HG03045 (cell line): Measurements from ENCODE around the gene NRP2.

Experiments used
- ATAC-seq: cut with Tn5 transposase; IDR thresholded peaks from one replicate; pipeline ENCODE4 v1.9.1; 2021; ENCODE audit warnings: mild to moderate bottlenecking, moderate library complexity; ENCODE audit not compliant: unreplicated experiment

The NRP2 gene

DNA sequence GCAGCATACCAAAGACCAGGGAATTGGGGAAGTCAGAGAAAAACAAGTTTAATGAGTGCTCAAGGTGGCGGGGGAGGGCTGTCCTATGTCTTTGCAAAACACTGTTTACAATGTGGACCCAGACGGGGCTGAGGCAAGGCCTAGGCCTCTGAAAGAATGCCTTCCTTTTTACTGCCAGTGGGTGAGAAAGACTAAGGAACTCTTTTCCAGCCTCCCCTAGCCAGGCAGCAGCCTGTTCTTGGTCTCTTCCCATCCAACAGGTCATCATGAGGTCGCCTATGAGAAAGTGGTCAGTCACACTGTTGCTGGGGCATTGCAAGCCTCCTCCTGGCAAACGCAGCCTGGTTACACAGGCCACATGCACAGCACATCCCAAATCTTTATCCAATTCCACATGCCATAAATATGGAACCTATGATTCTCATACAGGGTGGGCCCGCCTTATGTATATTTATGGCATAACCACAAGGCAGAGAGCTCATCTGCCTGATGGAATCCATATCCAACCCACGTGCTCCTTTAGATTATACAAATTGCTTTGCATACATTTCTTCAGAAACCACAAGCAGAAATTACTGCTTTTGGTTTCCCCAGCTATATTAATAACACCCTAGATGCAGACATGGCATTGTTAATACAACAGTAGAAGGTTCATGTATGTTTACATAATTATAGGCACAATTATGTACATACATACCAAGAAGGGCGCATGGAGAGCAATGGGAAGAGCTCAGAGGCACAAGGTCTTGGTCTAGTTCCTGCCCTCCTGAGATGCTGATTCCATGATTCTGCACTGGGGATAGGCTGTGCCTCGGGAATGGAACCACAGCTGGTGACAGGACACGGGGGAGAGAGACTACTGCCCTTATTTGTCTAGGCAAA is 48.6 kb downstream of the NRP2 start:
- no peak for ATAC-seq

GRCh38 chr2:205731583-205731981 is 49.3 kb downstream of the NRP2 start:
- ATAC-seq = no peak

DNA sequence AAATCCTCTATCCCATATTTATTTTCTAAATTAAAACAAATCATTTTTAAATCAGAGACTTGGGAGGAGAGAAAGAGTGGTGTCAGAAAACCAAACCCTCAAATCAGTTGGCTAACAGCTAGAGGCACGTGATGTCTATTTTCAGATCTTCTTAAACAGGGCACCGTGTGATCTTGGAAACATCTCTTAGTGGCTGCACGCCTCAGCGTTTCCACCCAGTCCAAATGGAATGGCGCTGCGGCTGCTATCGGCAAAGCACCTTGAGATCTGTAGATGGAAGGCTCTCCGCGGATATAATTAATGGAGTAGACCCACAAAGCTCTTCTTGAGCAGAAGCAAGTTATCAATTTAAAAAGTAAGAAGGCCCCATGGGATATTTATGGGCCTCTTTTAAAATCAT is 50.0 kb downstream of the NRP2 start:
- ATAC-seq = no peak

DNA sequence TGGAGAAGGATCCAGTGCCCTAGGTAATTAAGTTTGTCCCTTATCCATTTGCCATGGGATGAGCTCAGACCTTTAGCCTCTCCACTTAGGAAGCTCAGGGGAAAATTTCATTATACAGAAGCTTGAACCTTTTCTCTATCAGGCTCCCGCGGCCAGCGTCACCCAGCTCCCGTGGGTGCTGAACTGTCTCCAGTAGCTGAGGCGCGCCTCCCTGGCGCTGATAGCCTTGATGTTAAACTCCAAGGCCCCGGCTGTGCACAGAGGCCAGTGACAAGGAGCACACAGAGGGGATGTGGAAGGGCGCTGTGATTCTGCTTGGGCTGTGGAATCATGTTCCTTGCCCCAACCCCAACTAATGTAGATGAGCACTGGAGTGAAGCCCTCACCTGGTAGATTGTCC is 50.8 kb downstream of the NRP2 start:
- no peak for ATAC-seq

DNA sequence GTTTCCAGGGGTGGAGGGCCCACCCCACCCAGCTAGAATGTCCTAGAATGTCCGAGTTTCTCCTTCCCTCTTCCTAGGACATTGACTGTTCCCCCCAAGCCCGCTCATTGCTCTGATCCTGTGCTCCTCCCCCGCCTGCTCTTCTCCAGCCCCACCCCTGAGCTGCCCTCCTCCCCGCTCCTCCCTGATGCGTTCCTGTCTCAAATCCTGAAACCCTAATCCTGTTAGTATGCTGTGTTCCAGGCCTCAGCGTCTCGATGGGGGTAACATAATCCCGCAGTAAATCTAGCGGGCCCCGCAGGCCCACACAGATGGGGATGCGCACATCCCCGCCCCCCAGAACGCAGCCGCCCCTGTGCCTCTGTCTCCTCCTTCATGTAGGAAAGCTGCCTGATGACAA is 51.3 kb downstream of the NRP2 start:
- no peak for ATAC-seq

DNA sequence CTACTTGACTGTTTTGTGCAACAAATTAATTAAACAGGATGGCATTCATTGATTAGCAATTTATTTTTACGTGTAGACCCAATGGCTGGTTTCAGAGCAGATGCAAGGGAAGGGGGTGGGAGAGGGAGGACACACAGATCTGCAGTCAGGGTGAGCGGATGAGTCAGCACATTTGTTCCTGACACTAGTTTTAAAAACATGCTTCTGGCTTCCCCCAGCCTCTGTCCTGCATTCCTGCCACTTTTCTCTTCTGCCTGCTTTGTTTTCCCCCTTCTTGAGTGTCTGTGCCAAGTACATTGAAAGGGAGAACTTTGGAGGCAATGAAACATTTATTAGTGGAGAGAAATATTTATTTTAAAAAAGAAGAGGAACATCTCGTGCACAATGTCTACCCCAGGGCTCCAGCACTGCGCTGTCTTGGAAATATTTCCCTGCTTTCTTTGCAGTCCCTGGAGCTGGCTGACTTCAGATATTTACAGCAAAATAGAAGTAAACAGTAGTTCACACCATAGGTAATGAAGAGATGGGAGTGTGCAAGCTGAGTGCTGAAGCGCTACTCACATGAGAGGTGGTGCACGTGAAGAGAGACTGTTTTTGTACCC is 52.2 kb downstream of the NRP2 start:
- no peak for ATAC-seq

DNA sequence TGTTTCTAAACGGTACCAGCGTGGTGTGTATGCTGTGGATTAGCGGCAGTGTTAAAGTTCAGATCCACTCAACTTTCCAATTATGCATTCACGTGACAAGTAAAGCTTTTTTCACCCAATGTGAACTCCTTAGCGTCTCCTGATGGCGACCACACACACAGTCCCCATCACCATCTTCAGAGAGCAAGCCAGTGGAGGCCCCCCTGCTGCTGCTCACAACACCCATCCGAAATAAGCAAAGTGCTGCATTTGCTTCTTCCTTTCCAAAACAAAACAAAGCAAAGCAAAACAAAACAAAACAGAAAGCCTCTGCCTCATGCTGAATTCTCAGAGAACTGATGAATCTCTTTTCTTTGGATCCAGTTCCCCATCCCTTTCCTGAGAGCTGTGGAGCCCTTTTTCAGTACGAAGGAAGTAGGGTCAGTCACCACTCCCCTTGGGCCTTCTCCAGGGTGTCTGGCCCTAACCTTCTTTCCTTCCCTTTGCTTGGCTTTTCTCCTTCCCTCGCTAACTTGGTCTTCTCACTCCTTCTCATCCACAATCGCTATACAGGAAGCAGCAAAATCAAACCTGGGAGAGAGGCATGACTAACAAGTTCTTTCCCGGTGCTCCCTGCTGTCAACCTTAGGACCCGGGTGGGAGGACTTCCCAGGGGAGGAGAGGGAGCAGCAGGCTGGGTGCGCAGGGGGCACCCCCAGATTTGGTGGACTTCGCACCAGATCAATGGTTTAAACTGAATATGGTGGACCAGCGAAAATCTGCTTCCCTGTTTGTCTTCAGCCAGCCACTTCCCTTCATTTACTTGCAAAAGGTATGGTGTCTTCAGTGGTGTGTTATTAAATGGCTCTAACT is 56.0 kb downstream of the NRP2 start:
- no peak for ATAC-seq

DNA sequence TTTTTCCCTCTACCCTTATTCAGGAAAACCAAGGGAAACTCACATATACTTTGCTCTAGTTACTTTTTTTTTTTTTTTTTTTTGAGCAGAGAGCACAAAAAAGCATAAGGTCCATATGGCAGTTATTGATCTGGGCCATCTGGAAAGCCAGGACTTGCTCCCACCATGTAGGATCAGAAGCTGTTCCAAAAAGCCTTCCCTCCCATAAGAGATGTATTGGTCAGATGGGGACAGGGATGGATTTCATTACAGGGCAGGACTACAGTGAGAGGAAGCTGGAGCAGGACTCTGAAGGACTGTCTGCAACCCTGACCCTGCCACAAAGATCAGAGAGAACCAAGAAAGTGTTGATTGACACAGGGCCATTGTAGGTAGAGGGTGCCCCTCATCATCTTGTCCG is 57.3 kb downstream of the NRP2 start:
- ATAC-seq = no peak

DNA sequence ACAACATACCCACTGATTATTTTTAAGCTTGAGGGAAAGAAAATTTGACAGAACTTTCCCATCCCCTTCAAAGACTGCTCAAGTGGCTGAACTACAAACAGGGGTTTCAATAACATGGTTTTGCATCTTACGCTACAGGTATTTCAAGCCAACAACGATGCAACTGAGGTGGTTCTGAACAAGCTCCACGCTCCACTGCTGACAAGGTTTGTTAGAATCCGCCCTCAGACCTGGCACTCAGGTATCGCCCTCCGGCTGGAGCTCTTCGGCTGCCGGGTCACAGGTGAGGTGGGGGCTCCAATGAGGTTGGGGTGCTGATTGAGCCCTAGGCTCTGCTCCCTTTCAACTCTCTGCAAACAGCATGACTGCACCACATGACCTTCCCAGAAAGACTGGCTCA is 58.1 kb downstream of the NRP2 start:
- ATAC-seq = no peak

DNA sequence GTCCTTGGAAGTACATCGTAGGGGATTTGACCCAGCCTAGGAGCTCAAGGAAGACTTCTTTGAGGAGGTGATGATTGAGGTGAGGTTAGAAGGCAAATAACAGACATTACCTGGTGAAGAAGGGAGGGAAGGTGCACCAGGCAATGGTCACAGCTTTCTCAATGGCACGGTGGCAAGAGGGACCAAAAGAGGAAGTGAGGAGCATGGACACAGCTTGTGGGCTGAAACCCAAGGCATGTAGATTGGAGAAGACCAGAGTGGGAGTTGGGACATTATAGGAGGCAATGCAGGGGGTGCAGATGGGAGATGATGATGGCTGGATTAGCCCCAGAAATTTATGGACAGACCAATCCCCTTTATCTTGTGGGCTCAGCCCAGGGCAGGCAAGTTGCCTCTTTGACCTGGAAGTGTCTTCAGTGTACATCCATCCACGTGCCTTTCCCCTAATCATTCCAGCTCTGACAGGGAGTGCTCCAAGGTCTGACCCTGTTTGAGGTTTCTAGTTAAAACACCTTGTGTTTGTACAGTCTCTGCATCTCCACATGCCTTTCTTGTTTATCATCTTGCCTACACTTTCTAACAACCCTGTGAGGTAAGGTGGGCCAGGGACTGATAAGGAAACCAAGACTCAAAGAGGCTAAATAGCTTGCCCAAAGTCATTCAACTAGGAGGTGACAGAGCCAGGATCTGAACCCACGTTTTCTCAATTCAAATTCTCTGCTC is 59.1 kb downstream of the NRP2 start:
- no peak for ATAC-seq

DNA sequence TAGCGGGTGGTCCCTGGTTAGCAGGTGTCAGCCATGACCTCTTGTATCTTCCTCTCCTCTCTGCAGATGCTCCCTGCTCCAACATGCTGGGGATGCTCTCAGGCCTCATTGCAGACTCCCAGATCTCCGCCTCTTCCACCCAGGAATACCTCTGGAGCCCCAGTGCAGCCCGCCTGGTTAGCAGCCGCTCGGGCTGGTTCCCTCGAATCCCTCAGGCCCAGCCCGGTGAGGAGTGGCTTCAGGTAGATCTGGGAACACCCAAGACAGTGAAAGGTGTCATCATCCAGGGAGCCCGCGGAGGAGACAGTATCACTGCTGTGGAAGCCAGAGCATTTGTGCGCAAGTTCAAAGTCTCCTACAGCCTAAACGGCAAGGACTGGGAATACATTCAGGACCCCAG is 60.8 kb downstream of the NRP2 start:
- no peak for ATAC-seq

GRCh38 chr2:205744074-205744591 is 61.8 kb downstream of the NRP2 start:
- no peak for ATAC-seq

DNA sequence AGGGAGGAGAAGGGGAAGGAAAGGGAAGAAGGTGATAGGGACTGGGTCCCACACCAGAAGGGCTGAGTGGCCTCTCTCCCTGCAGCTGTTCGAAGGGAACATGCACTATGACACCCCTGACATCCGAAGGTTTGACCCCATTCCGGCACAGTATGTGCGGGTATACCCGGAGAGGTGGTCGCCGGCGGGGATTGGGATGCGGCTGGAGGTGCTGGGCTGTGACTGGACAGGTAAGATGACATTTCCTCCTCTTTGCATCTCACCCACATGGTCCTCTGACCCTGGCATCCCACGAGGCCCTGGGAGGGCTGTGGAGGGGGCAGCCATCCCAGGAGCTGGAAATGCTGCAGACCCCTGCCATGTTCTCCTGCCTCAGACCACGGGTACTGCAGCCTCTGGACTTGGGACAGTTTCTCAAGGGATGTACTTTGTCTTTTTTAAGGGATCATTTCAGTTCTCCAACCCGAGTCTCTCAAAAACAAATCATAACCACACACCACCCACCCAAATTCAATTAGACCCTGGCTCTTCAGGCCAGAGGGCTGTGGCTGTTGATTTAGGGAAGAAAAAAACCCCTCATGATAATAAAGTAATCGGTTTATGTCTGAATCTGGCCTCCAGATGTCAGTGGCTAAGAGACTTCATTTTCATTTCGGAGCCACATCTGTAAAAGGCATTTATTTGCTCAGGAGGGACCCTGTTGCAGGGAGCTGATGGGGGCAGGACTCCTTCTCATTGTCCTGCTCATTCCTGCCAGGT is 63.5 kb downstream of the NRP2 start:
- no peak for ATAC-seq

GRCh38 chr2:205746420-205746785 is 64.1 kb downstream of the NRP2 start:
- ATAC-seq = no peak

- ATAC-seq = no peak
Measured at GRCh38 chr2:205747829-205748386, 65.6 kb downstream of the NRP2 start.

DNA sequence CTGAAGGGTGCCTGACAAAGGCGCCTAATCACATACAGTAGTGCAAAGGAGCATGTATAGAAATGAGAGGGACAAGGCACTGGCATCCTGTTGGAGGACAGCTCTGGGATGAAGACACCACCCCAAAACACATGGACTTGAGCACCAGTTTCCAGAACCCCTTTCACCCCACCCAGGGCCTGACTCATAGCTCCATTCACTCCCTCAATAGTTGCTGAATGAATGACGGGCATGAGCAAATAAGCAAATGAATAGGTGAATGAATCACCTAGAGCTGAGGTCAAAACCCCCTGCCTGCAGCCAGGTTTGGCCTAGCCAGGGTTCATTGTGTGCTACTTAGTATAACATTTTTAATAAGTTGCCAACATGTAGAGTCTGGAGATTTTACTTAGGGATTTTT is 66.3 kb downstream of the NRP2 start:
- no peak for ATAC-seq

DNA sequence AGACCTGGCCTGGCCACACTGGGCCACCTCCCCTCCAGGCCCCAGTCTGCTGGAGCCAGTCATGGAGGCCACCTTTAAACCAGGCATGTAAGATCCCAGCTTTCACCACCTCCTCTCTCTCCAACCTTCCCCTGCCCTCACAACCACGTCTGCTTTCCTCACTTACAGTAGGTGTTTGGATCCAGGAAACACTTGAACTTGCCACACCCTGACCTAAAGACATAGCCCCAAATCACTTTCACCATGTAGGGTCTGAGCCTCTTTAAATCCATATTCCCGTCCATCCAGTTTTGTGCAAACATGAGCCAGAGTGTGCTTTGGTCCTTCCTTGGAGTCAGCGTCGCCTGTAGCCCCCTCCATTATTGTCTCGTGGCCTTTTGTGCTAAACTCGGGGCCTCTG is 66.8 kb downstream of the NRP2 start:
- no peak for ATAC-seq

DNA sequence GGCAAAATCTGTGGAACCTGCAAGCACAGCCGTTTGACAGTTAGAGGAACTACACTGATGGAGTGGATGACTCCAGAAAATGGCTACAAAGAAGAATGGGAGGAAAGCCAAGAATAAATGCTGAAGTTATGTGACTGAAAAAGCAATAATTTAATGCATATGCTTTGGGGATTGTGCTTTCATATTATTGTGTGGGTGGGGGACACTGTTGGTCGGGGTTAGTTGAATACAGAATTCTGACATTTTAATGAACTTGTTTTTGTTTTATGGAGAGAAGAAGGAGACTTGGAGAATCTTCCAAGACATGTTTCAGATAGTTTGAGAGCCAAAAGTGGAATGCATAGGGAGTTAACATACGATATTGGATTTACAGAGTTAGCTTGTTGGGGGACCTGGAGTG is 68.5 kb downstream of the NRP2 start:
- ATAC-seq = no peak

DNA sequence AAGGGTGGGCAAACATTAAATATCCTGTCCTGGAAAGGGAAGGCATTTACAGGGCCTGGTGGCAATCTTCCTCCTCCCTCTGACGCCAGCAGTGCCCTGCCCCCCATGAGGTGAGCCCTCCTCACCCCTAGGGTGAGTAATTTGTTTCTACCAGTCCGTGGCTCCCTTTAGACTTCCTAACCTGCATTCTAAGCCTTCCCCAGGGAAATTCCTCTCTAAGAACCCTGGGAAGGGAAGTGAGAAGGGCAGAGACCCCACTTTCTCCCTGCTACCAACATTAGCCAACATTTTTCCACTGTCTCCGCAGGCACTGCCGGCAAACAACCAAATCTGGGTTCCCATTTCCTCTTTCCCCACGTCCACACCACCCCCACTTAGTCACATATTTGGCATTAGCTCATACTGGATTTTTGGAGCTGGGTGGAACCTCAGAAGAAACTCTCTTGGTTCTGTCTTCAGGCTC is 69.3 kb downstream of the NRP2 start:
- no peak for ATAC-seq
